Hepatic stellate cell (primary cell): ENCODE data around the gene ZEB1.
"Not testable (repeated sequence)": the region's sequence is repeated elsewhere in the genome, so short reads cannot be mapped to it uniquely, and the experiment has no call there.

Experiments used
- DNase-seq: peaks from one replicate; pipeline ENCODE4 v3.0.0; 2011; ENCODE audit warnings: low spot score

Gene ZEB1

DNA sequence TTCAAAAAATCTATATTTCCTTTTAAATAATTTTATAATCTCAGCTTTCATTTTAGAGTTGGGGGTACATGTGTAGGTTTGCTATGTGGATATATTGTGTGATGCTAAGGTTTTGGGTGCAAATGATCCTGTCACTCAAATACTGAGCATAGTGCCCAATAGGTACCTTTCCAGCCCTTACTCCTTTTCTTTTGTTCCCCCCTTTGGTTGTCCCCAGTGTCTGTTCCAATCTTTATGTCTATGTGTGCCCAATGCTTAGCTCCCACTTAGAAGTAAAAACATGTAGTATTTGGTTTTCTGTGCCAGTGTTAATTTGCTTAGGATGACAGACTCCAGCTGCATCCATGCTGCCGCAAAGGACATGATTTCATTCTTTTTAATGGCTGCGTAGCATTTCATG lies 103.6 kb downstream of the ZEB1 start:
- DNase-seq = no peak

DNA sequence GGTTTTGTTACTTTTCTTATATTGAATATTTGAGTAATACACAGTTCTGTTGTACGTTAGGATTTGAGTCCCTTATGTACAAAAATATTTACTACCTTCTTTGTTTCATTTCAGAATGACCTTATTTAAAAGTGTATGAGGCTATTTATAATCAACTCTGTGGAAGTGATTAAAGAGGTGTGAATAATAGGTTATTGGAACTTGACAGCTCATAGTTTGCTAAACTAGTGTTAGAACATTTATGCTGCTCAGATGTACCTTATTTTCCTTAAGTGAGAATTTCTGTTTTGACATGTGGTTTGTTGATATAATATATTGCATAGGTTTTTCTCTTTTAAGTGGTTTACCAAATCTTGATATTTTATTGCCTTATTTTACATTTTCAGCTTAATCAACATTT lies 105.5 kb downstream of the ZEB1 start:
- no peak for DNase-seq

DNA sequence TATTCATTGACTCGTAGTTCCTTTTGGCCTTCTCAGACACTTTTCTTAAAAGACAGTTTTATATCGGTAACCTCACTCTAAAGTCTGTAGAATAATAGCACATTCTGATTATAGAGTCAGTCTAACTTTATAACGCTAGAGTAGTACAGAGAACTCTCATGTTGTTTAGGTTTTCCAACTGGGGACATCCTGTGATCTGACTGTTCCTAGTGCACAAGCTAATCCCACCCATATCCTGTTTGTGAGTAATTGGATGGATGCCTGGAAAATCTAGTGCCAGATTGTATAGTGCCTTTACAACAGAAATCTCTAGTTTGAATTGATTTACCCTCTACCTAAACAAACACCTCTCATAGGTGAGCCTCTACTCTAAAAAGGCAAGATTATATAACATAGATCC lies 107.4 kb downstream of the ZEB1 start:
- peak; percentile 16 for DNase-seq

DNA sequence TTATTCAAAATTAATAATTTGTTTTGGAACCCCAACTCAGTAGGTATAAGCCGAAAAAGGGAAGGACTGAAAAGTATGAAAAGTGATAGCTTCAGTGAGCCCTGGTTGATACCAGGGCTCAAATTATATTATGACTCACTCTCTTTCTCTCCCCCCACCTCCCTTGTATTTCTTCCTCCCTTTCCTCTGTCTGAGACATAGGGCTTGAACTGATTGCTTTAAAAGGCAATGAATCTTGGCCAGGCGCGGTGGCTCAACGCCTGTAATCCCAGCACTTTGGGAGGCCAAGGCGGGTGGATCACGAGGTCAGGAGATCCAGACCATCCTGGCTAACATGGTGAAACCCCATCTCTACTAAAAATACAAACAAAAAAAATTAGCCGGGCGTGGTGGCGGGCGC lies 108.3 kb downstream of the ZEB1 start:
- DNase-seq = not testable (repeated sequence)

DNA sequence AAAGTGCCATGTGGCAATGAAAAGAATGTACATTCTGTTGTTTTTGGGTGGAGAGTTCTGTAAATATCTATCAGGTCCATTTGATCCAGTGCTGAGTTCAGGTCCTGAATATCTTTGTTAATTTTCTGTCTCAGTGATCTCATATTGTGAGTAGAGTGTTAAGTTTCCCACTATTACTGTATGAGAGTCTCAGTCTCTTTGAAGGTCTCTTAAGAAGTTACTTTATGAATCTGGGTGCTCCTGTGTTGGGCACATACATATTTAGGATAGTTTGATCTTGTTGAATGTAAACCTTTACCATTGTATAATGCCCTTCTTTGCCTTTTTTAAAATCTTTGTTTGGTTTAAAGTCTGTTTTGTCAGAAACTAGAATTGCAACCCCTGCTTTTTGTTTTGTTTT lies 109.5 kb downstream of the ZEB1 start:
- not testable (repeated sequence) for DNase-seq

DNA sequence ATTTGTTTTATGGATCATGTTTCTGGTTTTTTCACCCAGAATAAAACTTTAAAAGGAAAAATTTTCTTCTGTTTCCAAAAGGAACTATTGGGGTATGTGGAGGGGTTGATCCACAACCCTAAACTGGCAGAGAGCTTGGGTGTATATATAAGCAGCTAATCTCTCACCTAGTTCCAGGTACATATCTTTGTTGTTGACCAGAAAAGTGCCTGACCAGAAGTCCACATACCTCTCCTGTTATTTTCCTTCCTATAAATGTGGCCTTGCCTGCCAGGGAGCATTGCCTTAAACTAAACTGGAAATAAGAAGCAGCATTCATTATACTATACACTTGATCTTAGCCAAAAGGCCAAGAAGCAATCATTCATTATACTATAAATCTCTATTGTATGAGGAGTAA lies 112.0 kb downstream of the ZEB1 start:
- no peak for DNase-seq

DNA sequence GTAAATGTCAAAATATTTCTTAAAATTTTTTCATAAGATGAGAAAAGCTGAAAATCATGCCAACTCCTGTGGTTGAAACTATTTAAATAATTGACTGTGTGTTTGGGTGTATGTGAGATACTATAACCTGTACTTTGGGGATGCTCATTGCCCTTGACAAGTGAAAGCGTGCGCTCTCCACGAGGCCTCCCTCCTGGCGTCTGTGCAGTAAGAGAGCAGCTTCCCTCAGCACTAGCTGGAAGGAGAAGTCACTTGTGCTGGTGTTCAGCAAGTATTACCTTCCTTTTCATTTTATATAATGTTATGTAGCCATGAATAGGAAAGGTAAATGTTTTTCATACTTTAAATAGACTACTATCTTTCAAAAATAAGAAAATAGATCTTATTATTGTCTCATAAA lies 118.9 kb downstream of the ZEB1 start:
- DNase-seq = no peak

DNA sequence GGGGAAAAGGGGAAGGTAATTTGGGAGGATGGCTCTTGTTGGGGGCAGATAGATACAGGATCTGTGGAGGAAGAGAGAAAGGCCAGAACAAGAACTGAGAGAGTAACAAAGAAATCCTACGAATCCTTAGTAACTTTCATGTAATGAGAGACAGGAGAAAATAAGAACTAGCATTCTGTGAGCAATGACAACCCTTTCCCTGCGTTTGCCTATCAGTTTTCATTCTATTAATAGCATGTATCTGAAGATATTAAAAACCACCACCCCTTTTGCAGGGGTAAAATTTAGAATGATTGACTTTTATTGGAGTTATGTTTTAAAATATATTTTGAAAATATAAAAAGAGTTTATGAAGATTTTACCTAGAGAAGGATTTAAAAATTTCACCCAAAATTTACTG lies 132.8 kb downstream of the ZEB1 start:
- DNase-seq = no peak

DNA sequence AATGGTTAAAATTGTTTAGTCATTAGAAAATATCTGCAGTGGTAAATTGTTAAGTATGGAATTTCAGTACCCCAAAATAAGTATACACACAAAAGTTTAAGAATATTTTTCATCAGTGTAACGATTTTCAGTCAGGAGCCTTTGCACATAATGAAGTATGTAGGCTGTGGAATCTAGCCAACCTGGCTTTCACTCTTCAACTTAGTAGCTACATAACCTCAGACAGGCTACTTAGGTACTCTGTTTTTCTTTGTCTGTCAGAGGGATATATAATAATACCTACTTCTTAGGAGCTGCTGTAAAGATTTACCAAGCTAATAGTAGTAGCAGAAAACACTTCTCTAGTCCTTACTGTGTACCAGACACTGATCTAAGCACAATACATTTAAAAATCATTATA lies 137.5 kb downstream of the ZEB1 start:
- no peak for DNase-seq

DNA sequence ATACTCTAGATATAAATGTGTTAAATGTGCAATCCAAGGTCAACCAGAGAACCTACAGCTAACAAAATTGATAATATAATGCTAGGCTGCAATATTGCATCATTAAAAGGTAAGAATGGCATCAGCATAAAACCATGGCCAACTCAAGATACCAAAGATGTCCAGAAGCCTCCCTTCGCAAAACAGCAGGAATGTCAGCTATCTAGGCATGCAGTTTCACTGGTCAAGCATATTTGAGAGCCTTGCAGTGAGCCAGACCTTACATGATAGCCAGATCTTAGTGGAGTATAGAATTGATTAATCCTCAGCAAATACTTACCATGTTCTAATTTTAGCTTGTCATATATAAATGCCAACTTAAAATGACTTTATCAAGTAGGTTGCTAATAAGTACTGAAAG lies 138.8 kb downstream of the ZEB1 start:
- DNase-seq = peak; percentile 8

DNA sequence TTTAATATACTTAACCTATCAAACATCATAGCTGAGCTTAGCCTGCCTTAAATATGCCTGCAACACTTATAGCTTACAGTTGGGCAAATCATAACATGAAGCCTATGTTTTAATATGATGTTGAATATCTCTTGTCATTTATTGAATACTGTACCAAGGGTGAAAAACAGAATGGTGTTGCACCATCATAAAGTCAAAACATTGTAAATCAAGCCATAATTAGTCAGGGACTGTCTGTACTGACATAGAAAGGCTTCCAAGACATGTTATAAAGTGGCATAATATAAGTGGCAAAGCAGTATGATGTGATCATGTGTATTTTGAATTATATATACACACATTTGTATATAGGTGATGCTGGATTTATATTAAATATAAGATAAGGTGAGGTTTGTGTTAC lies 140.0 kb downstream of the ZEB1 start:
- DNase-seq = no peak

DNA sequence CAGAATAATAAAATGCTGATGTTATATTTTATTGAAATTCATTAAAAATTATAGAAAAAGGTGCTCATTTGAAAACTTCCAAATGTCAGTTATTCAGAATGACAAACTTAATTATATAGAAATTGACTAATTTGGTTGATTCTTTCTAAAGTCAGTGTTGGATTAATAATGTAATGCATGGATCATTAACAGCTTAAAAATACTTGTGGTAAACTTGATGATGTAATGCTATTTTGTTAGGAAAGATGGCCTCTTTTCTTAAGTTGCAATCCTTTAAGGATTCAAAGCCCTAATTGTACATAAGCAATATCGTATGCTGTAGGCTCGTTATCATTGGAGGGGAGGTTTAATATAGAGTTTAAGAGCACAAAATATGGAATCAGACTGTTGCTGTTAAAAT lies 141.2 kb downstream of the ZEB1 start:
- no peak for DNase-seq

DNA sequence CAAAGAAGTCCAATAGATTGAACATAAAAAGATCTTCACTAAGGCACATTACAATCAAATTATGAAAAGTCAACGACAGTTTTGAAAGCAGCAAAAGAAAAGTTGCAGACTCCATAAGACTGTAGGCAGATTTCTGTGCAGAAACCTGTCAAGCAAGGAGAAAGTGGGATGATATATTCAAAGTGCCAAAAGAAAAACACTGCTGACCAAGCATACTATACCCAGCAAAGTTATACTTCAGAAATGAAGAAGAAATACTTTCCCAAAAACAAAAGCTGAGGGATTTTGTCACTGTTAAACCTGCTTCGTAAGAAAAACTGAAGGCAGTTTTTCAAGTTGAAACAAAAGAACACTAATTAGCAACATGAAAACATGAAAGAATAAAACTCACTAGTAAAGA lies 145.5 kb downstream of the ZEB1 start:
- DNase-seq = no peak

DNA sequence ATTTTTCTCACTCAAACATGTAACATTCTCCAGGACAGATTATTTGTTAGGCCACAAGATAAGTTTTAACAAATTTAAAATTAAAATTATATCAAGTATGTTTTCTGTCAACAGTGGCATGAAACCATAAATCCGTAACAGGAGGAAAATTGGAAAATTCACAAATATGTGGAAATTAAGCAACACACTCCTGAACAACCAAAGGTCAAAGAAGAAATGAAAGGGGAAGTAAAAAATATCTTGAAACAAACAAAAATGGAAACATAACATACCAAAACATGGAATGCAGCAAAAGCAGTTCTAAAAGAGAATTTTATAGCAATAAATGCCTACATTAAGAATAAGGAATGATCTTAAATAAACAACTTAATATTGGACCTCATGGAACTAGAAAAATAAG lies 147.3 kb downstream of the ZEB1 start:
- DNase-seq = no peak

DNA sequence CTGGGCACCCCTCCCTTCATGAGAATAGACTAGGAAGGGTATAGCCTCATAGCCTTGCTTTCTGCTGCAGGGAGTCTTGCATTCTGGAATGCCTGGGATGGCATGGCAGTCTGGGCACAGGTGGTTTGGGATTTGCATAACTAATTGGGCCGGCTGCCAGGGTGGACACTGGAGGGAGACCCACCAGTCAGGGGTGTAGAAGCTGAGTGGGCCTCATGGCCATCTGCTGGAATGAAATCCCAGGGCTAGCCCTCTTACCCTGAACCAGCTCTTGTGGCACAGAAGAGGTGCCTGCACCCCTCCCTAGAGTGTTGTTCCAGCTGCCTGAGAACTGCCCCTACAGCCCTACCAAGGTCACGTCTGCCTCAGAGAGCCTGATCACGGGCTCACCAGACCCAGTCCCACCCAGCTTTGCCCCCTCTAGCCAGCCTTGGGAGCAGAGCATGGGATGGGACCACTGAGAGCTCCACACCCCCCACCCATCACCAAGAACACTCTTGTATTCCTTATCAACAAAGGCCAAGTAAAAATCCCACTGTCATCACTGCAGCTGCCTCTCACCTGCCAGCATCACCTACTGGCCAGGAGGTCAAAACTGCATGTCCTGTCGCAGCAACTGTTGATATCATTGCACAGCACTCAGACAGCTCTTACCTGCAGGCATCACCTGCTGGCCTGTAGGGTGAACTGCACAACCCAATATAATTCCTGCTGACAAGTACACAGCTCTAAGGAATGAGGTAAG lies 148.9 kb downstream of the ZEB1 start:
- no peak for DNase-seq

DNA sequence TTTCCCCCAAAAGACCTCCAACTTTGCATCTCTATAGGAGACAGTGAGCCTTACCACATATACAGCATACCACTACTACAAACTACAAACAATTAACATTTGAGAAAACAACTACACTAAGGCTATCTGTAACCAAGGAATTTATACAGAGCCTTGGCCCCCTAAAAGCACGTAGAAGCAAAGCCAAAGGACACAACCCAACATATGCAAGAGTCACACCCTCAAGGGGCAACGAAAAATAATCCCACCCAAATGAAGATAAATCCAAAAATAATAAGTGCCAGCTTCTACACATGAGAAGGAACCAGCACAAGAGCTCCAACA lies 149.5 kb downstream of the ZEB1 start:
- no peak for DNase-seq

DNA sequence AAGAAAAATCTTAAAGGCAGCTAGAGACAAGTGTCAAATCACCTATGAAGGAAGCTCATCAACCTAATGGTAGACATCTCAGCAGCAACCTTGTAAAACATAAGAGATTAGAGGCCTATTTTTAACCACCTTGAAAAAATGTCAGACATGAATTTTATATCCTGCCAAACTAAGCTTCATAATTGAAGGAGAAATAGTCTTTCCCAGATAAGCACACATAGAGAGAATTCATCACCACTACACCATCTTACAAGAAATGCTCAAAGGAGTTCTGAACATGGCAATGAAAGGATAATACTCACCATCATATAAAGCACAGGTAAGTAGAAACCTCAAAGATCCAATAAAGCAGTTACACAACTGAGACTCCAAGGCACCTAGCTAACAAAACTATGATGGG lies 156.5 kb downstream of the ZEB1 start:
- no peak for DNase-seq

DNA sequence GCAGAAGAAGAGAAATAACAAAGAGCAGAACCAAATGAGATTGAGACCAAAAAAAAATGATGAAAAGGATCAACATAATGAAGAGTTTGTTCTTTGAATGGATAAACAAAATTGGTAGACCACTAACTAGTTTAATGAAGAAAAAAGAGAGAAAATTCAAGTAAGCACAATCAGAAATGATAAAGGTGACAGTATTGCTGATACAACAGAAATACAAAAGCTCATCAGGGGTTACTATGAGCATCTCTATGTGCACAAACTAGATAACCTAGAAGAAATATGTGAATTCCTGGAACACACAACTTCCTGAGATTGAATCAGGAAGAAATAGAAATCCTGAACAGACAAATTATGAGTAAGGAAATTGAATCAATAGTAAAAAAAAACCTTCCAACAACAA lies 157.1 kb downstream of the ZEB1 start:
- DNase-seq = no peak

DNA sequence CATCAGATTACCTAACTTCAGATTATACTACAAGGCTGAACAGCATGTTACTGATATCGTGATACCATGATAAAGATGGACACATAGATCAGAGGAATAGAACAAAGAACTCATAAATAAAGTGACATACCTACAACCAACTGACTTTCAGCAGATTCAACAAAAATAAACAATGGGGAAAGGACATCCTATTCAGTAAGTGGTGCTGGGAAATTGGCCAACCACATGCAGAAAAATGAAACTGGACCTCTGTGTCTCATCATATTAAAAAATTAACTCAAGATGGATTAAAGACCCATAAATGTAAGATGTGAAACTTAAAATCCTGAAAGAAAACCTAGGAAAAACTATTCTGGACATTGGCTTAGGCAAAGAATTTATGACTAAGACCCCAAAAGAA lies 158.6 kb downstream of the ZEB1 start:
- DNase-seq = no peak

DNA sequence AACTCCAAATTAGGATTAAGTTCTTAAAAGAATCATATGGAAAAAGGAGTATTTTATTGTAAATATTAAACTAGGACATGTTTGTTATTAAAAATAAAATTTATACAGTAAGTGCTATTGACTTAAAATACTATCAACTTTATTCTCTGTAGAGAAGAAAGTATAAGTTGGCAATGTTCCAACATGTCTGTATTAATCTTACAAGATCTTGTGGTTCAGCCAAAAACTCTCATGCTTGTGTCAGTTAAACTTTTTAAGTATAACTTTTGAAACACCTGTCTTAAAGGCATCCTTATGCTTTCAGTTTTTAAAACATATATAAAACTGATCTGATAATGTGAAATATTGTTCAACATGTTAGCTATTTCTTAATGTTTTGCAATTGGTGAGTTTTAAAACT lies 160.7 kb downstream of the ZEB1 start:
- no peak for DNase-seq

DNA sequence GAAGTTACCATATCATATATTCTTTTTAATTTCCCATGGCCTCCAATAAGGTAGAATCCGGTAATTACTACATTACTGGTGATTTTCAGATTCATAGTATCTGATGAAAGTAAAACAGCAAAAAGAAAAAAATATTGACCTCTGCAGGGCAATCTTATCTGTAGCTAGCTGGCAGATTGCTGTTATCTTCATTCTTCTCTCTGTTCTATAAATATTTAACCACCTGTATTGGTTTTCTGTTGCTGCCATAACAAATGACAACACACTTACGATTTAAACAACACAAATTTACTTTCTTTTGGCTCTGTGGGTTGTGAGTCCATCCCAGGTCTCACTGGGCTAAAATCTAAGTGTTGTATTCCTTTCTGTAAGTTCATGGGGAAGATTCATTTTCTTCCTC lies 164.5 kb downstream of the ZEB1 start:
- no peak for DNase-seq

DNA sequence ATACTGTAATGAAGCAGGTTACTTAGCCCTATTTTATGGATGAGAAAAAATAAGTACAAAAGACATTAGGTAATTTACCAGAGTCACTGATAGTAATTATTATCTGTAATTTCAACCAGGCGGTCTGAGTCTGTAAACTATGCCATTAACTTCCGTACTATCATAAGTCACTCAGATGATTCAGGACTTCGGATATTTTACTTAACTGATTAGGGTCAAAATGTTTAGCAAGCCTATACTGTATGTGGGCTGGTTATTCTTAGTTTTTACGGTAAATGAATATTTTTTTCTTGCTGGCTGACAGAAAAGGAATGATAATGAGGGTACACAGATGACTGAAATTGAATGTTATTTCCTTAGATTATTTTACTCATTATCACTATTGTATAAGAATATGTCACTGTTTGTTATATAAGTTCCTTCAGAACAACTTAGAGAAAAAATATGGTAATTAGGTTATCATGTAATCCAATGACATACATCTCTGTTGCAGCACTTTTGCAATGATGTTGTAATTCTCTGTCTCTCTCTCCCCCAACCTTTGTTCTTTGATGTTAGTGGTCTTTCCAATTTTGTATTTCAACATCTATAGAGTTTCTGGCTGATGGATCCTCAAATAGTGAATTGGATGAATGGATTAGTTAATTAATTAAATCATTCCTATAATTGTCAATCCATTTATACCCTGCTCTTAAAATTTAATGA lies 165.6 kb downstream of the ZEB1 start:
- no peak for DNase-seq

DNA sequence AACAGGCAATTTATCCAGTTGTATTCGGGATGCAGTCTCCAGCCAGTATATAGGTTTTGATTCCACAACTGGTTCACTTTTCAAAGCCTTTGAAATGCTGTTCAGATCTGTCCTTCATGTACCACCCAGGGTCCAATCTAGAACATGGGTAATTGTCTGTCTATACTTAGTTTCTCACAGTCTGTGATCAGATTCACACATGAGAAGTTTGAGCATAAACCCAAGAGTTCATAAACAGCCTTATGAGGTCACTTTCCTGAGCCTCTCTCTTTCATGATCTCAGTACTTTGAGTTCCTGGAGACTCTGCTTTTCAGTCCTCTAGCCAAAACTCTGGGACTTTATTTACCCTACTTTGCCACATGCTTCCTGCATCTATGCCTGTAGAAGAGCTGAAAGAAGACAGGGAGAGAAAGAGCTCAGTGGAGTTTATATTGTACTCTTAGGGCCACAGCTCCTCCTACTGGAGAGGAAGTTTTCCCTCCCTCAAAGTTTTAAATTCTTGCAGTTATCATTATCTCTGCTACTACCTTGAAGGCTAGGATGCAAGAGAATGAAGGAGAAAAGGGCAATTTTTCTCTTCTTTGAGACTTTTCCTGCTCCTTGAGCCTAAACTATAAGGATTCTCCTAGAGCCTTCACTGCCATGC lies 172.0 kb downstream of the ZEB1 start:
- DNase-seq = no peak

DNA sequence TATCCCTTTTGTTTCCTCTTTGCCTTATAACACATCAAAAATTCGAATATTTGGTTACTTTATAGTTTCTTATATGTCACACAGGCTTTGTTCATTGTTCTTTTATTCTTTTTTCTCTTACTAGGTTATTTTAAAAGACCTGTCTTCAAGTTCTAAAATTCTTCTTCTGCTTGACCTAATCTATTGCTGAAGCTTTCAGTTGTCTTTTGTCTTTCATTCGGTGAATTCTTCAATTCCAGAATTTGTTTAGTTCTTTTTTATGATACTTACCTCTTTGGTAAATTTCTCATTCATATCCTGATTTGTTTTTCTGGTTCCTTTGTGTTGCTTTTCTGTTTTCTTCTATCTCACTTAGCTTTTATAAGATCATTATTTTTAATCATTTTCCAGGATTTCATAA lies 188.4 kb downstream of the ZEB1 start:
- no peak for DNase-seq
